HG03469 (cell line): ENCODE data around the gene MALRD1.

Experiments
- ATAC-seq: cut with Tn5 transposase; IDR thresholded peaks from one replicate; pipeline ENCODE4 v1.9.1; 2021; ENCODE audit warnings: mild to moderate bottlenecking, moderate library complexity, moderate number of reproducible peaks; ENCODE audit not compliant: unreplicated experiment

Gene MALRD1

GRCh38 chr10:19048489-19048888, at the start of gene MALRD1:
Gene MALRD1 (plus strand): TSS chr10:19048801. CDS start chr10:19048939, 138 bp downstream.
- no peak for ATAC-seq

- ATAC-seq: no peak
Observed at GRCh38 chr10:19003341-19003740, 45.3 kb upstream of the MALRD1 start.

GRCh38 chr10:19012111-19012510, 36.5 kb upstream of the MALRD1 start:
- no peak for ATAC-seq

- no peak for ATAC-seq
Observed at GRCh38 chr10:19014034-19014433, 34.6 kb upstream of the MALRD1 start.

GRCh38 chr10:19014498-19014897, 34.1 kb upstream of the MALRD1 start:
- no peak for ATAC-seq

DNA sequence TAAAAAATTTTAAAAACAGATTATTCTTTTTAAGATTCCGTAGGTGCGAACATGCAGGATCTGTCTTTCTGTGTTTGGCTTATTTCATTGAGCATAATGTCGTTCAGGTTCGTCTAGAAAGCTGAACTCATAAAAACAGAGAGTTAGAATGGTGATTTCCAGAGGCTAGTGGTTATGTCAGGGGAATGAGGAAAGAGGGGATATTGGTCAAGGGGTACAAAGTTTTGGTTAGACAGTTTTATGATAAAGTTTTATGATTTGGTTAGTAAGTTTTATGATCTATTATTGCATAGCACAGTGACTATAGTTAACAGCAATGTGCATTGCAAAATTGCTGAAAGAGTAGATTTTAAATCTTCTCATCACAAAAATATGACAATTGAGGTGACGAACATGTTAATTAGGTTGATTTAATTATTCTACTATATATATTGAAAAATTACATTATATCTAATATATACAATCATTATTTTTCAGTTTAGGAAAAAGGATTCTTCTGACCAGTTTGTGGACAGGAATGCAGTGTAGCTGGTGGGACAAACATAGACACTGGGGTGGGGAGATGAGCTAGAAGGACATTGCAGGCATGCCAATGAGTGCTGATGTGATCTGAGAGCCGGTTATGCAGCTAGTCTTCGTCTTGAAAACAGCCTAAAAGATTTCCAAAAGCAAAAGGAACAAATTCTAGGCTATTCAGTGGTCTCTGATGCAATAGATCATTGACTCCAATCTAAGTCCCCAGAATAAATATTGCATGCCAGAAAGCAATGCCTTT, 31.3 kb upstream of the MALRD1 start:
- no peak for ATAC-seq

DNA sequence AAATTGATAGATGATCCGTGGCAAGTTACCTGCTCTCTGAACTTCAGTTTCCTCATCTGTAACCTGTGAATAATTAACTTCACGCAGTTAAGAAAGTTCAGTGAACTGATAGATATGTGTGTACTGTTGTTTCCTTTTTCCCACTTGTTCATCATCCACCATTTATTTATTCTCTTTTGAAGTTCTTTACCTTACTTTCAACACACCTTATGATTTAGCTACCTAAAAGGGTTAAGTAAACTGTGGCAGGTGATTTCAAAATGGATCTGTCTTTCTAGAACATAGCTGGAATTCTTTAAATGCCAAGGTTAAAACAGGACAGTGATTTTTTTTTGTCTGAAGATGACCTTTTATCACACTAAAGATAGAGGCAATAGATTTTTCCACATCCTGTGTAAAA, 27.4 kb upstream of the MALRD1 start:
- no peak for ATAC-seq

DNA sequence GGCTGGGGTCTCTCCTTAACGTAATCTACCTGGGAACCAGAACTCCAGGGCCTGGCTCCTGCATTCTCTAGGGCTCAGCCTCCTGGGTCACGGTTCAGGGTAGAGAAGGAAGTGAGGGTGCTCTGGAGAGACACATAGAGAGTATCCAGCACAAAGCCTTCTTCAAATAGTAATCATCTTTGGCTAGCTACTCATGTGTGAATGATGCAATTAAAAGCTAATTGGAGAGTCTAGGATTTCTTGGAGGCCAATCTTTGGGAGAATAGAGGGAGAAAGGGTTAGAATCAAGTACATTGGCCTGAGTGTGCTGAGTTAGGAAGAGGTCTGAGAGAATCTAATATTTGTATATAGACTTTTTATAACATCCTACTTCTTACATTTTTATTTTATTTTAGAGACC, 24.0 kb upstream of the MALRD1 start:
- no peak for ATAC-seq

DNA sequence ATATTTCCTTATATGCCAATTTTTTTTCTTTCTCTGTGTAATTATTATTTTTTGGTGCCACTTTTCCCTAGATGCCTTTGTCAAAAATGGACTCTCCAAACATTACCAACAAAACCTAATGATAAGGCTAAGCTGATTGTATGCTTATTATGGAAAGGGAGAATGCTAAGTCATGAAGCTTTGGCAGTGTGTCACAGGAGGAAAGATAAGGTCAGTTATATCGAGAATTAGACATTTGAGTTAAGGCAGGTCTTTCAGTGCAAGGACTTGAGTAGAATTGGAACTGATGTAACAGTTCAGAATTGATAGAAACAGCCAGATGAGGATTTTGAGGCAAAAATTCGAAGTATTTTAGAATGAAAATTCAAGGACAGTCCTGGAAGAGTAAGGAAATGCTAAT, 16.8 kb upstream of the MALRD1 start:
- ATAC-seq: no peak

- no peak for ATAC-seq
Observed at GRCh38 chr10:19033741-19034140, 14.9 kb upstream of the MALRD1 start.

- no peak for ATAC-seq
Observed at GRCh38 chr10:19041171-19041570, 7.4 kb upstream of the MALRD1 start.

DNA sequence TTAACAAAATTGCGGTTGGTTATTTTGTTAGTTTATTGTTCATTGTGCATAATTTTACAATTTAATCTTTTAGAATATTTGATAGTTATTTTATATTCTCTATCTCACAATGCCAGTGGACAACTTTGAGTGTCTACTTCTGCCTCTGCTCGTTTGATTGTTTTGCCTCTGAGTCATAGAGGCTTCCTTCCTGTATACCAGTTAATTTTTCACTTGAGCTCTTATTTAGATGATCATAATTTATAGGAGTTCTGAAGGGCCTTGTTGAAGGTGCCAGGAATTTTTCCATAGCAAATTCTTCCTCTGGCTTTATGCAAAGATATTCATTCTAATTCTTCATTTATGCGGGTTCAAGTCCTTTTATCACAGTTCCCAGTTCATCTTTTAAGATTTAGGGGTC, 5.2 kb upstream of the MALRD1 start:
- no peak for ATAC-seq

DNA sequence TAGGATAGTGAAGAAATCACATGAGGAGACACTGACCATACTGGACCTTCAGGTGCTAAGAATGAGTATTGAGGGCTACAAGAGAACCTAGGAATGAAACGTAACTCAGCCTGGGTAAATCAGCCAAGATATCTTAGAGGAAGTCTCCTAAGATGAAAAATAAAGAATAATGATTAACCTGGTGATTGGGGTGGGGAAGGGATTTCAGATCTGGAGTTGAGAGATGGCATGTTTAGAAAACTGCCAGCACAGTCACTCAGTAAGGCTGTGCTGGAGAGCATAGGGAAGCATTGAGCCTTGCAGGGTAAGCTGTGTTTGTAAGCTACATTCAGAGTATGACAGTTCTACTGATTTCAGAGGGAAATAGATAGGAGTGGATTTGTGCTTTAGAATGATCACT, 1.9 kb upstream of the MALRD1 start:
- no peak for ATAC-seq

GRCh38 chr10:19048891-19049290, 290 bp downstream of the MALRD1 start:
- no peak for ATAC-seq

- no peak for ATAC-seq
Observed at GRCh38 chr10:19049567-19049966, 966 bp downstream of the MALRD1 start.

GRCh38 chr10:19054289-19054835, 5.8 kb downstream of the MALRD1 start:
- no peak for ATAC-seq

GRCh38 chr10:19058046-19058445, 9.4 kb downstream of the MALRD1 start:
- ATAC-seq: no peak

DNA sequence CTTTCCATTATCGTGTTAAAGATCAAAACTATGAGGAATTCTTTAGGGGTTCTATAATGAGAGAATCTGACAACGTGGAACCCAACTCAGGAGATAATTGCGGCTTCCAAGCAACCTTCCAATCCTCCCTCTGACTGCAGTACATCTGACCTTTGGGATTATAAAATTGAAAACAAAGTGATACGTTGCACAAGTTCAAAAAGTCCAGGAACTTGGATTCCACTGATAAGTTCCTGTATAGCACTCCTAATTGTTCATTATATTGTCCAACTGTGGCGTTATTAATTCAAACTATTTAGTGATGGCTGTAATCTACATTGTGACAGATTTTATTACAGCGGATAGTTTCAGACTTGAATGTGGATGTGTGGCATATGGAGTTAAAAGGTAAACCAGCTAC, 15.4 kb downstream of the MALRD1 start:
- no peak for ATAC-seq

- no peak for ATAC-seq
Observed at GRCh38 chr10:19071946-19072345, 23.3 kb downstream of the MALRD1 start.

GRCh38 chr10:19077276-19077675, 28.7 kb downstream of the MALRD1 start:
- ATAC-seq: no peak

DNA sequence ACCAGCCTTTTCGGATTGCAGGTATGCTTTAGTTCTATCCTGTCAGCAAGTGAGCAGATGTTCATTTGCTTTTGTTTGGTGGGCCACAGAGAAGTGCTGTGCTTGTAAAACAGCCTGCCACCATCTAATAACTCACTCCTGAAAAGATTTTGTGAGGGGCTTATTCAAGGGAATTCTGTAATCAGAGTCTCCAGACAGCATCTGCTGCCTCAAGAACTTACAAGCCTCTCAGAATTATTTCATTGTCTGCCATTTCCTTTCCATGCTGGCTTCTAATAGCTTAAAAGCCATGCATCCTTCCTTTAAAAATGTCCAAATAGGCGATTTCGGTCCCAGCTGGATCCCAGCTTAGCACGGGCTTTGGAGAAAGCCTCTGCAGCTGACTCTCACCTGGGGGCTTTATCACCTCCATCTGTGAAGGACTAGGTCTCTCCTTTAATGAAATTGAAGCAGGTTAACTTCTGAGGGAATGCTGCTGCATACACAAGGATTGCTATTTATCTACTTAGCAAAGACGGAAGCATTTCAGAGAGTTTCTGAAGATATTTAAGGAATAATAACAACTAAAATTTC, 48.0 kb downstream of the MALRD1 start:
- no peak for ATAC-seq

- no peak for ATAC-seq
Observed at GRCh38 chr10:19097151-19097550, 48.5 kb downstream of the MALRD1 start.
